Breast epithelium (tissue), 3 donors: Measurements from ENCODE around the gene NRXN3.

Experiments
- CTCF ChIP-seq, 3 donors: fragments of 450-650 bp; IDR thresholded peaks; one replicate each; pipeline ENCODE4 v1.5.1; 2016 to 2017; ENCODE audit warnings: antibody characterized with exemption in 3 of 3, mild to moderate bottlenecking in 3 of 3, moderate library complexity in 3 of 3
- POLR2A ChIP-seq: fragments of 450-650 bp; IDR thresholded peaks from one replicate; pipeline ENCODE4 v1.6.1; 2016; ENCODE audit warnings: antibody characterized with exemption, mild to moderate bottlenecking, moderate library complexity
- POLR2AphosphoS5 ChIP-seq, 3 donors: sonication (generic); formaldehyde crosslinking; IDR thresholded peaks; one replicate each; pipeline ENCODE4 v1.6.1; 2017; ENCODE audit warnings: antibody characterized with exemption in 3 of 3

GRCh38 chr14:78823516-78823915, 653.3 kb downstream of the NRXN3 start:
- TF ChIP-seq CTCF (IDR thresholded peaks at IDR 0.05) (no peak), POLR2A (no peak), POLR2AphosphoS5 (IDR thresholded peaks at IDR 0.05) (no peak)
